ENCODE data around the gene UGT1A1.

UGT1A1 gene

DNA sequence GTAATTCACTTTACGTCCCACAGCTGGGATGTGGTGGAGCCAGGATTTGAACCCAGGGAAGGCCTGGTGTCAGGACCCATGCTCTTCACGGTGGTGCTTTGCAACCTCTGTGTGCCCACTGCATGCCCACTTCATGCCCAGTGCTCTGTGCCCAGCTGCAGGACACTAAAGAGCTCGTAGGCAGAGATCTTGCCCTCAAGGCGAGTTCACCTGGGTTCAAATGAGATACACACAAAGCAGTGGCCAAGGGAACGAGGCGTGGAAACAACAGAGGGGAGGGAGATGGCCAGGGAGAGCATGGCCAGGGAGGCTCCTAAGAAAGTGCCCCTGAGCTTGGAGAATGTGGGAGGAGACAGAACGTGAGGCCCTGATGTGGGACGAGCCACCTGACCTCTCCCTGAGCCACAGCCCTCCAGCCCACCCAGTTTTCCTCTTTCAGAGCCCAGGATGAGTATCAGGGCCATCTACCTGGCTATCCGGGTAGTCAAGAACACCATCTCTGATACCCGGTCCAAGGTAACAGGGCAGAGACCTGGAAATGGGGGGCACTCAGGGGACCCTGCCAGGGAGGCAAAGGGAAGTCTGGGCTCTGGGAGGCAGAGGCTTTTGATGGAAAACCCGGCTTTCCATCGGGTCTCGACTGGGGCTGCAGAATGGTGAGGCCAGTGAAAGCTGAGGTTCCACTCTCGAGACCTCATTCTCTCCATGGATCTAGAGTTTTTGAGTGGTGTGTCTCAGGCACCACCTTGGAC, 38.4 kb downstream of the UGT1A1 start:
- TF ChIP-seq, protein P1, sequence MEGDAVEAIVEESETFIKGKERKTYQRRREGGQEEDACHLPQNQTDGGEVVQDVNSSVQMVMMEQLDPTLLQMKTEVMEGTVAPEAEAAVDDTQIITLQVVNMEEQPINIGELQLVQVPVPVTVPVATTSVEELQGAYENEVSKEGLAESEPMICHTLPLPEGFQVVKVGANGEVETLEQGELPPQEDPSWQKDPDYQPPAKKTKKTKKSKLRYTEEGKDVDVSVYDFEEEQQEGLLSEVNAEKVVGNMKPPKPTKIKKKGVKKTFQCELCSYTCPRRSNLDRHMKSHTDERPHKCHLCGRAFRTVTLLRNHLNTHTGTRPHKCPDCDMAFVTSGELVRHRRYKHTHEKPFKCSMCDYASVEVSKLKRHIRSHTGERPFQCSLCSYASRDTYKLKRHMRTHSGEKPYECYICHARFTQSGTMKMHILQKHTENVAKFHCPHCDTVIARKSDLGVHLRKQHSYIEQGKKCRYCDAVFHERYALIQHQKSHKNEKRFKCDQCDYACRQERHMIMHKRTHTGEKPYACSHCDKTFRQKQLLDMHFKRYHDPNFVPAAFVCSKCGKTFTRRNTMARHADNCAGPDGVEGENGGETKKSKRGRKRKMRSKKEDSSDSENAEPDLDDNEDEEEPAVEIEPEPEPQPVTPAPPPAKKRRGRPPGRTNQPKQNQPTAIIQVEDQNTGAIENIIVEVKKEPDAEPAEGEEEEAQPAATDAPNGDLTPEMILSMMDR (IDR thresholded peaks at IDR 0.05; ENCODE audit: insufficient read depth, missing control alignments) = no peak
- DNase-seq (ENCODE audit: insufficient read length, low spot score) (no peak), FAIRE-seq (no peak)

DNA sequence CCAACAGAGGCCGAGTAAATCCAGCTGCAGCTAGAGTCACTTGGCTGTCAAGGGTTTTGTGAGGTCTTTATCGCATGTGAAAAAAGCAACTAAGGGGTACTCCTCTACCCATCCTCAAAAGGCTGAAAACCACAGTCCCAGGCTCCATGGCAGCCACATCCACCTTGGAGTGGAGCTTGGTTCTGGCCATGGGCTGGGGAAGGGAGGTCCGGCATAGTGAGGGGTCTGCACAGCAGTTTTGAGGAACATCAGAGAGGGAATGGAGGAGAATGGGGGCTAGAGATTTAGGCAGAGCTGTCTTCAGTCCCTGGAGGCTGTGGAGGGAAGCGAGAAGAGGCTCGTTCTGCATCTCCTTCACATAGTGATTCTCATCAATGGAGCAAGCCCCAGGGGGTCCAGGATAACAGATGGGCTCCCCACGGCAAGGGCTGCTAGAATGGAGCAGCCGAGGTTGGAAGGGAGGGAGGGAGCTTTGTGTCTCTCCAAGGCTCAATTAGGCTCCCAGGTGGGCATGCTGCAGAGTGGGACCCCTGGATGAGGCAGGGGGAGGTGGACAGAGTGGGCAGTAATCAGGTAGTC, 39.1 kb downstream of the UGT1A1 start:
- FAIRE-seq (no peak), DNase-seq (ENCODE audit: insufficient read length, low spot score) (no peak)

DNA sequence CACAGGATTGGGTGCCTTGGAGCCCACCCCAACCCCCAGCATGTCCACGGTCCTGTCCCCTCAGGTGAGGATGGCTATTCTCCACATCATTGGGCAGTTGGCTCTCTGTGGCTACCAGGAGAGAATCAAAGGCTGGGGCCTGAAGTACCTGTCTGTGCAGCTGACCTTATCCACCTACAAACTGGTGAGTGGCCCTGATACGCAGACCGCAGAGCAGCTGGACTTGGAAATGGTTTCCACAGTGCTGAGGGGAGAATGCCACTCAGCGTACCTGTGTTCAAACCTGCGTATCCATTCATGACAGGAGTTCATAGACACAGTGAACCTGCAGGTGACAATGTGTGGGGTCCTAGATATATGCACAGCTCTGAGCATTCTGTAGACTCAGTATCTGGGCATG, 39.6 kb downstream of the UGT1A1 start:
- TF ChIP-seq, protein P1 (IDR thresholded peaks at IDR 0.05; ENCODE audit: insufficient read depth, missing control alignments) = no peak
- FAIRE-seq (no peak), DNase-seq (ENCODE audit: insufficient read length, low spot score) (no peak)

More for the DNA sequence above, 39.1 kb downstream of the UGT1A1 start:
- TF ChIP-seq, protein P1 (IDR thresholded peaks at IDR 0.05; ENCODE audit: insufficient read depth, missing control alignments) = no peak

DNA sequence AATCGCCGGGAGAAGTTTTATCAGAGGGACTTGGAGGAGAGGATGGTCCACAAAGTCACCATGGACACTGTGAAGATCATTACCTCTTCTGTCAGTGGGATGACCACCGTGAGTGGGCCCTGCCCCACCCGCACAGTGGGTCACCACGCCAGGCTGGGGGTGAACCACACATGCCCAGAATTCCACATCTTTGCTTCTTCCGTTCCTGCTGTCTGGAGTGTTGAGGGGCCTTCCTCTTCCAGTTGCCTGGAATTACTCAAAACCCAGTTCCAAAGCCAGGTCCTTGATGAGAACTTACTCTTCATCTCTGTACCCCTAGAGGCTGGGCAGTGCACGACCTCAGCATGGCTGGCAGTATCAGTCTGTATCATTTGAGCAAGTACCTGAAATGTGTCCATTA, 40.1 kb downstream of the UGT1A1 start:
- FAIRE-seq (no peak), DNase-seq (ENCODE audit: insufficient read length, low spot score) (no peak)
- TF ChIP-seq, protein P1 (IDR thresholded peaks at IDR 0.05; ENCODE audit: insufficient read depth, missing control alignments) = no peak

DNA sequence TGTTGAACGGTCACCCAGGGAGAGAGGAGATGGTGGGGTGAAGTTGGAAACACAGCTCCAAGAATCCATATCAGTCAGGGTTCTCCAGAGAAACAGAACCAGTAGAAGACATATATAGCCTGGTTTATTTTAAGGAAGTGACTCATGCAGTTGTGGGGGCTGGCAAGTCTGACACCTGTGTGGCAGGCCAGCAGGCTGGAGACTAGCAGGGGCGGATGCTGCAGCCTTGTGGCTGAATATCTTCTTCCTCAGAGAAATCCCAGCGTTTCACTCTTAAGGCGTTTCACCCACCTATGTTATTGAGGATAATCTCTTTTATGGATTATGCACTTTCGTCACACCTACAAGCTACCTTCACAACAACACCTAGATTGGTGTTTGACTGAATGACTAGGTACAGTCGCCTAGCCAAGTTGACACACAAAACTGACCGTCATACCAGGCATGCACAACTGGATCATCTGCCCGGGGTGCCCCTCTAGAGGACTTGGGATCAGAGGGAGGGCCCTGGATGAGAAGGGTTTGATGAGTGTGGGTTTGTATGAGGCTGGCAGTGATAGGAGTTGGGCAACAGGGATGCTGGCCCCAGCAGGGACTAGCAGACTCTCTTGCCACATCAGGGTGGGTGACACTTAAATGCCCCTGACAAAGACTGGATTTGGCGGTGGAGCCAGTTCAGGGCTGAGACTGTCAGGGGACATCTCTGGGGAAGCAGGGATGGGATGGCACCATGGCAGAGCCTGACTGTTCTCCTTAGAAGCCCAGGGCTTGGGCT, 41.5 kb downstream of the UGT1A1 start:
- FAIRE-seq = no peak
- TF ChIP-seq, protein P1 (IDR thresholded peaks at IDR 0.05; ENCODE audit: insufficient read depth, missing control alignments) = no peak
- no peak for DNase-seq (ENCODE audit: insufficient read length, low spot score)

DNA sequence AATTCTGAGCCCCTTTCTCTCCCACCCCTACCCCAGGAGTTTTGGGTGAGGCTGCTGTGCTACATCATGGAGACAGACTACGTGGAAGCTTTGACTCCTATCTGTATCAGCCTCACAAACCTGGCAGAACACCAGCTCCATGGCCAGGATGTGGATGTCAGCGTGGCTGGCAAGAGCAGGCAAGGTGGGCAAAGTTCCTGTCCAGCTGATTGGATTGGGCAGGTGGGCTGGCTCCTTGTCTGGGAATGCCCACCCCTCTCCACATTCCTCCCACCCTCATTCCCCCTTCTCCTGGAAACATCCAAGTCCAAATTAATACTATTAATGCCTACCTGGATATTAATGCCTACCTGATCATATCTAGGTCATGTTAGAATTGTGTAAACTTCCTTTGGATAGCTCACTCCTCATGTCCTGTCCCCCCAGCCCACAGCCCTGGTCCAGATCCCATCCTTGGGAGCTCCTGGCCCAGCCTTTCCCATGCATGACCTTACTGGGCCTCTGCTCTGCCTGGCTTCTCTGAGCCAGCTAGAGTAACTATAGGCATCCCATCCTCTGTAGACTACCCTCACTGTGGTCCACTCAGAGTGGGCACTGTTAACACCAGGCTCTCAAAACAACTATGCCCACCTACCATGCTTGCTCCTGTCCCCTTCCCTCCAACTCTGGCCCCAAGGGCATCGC, 42.2 kb downstream of the UGT1A1 start:
- no peak for FAIRE-seq

More for the DNA sequence above, 42.2 kb downstream of the UGT1A1 start:
- TF ChIP-seq, protein P1 (IDR thresholded peaks at IDR 0.05; ENCODE audit: insufficient read depth, missing control alignments) = no peak
- no peak for DNase-seq (ENCODE audit: insufficient read length, low spot score)
